Right renal cortex interstitium (tissue), 3 donors: ENCODE measurements around the gene MRTO4. TPM values are rescaled to one million over a fixed set of nuclear protein-coding genes. Genes with fewer than 3 reads are reported as not detected.
"Not testable (repeated sequence)": the region's sequence is repeated elsewhere in the genome, so short reads cannot be mapped to it uniquely, and the experiment has no call there.

ENCODE experiments used
- DNase-seq, 3 donors: peaks; one replicate each; pipeline ENCODE4 v3.0.0-alpha.2; 2013; ENCODE audit warnings: low read depth in 3 of 3, low spot score in 2 of 3
- polyA plus RNA-seq, 3 donors: library from polyadenylated mRNA; unstranded; fragments of 120-200 nt; gene quantifications; one replicate each; pipeline ENCODE4 v1.2.1, GENCODE V29; 2013; ENCODE audit not compliant: insufficient read length in 3 of 3

The MRTO4 gene
- polyA plus RNA-seq, 3 donors: 28.4 to 30.5 (median 28.5) TPM

GRCh38 chr1:19222979-19223824 lies 28.4 kb upstream of the MRTO4 start:
- DNase-seq: no peak

DNA sequence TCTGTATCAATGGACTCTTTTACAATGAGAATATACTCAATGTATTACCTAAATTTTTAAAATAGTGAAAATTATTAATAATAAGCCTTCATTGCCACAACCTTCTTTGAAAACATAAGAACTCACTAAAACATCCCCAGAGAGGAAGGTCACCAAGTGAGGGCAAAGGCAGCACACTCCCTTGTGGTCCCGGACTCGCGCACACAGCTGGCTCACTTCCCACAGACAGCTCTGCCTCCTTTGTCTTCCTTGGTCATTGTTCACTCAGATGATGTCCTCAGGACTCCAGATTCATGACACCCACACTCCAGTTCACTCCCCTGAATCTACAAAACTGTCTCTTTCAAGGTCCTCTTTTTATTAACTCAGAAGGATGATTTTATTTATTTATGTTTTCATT lies 22.4 kb upstream of the MRTO4 start:
- DNase-seq: no peak

- no peak for DNase-seq
These were observed 21.7 kb upstream of the MRTO4 start for GRCh38 chr1:19229828-19230325.

DNA sequence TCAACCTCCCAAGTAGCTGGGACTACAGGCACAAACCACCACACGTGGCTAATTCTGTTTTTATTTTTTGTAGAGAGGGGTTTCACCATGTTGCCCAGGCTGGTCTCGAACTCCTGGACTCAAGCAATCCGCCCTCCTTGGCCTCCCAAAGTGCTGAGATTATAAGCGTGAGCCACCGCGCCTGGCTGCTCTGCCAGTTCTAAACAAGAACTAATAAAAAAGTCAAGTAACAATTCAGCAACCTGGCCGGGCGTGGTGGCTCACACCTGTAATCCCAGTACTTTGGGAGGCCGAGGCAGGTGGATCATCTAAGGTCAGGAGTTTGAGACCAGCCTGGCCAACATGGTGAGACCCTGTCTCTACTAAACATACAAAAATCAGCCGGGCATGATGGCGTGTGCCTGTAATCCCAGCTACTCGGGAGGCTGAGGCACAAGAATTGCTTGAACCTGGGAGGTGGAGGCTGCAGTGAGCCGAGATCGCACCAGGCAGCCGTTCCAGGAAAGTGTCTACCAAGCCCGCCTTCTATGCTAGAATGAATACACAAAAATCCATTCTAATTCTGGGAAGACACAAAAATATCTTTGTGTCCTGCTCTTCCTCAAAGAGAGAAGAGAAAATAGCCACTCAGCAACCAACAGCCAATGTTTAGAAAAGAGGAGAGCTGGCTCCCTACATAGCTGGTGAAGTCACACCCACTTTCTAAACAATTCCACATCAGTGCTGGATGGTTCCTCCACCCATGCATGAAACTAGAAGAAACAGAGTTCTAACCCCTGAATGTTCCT lies 19.7 kb upstream of the MRTO4 start:
- not testable (repeated sequence) for DNase-seq

DNA sequence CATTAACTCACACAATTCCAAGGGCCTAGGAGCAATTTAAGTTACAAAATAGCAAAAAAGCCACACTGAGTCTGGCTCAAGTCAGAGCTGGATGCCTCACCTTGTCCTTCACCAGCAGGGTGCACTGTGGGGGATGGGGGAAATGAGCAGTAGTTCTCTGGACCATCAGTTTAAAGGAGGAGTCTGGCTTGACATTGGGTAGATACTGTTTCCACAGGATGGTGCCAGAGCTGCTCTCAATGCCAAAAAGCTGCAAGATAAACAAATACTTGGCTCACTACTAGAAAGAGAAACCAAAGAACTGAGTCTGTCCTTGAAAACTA lies 19.1 kb upstream of the MRTO4 start:
- DNase-seq: no peak

- no peak for DNase-seq
These were observed 17.4 kb upstream of the MRTO4 start for GRCh38 chr1:19234224-19234623.

- no peak for DNase-seq
These were observed 11.7 kb upstream of the MRTO4 start for GRCh38 chr1:19239876-19240275.

- no peak for DNase-seq
These were observed 10.7 kb upstream of the MRTO4 start for GRCh38 chr1:19240673-19241538.

GRCh38 chr1:19250629-19251304 lies 838 bp upstream of the MRTO4 start:
- DNase-seq: no peak

DNA sequence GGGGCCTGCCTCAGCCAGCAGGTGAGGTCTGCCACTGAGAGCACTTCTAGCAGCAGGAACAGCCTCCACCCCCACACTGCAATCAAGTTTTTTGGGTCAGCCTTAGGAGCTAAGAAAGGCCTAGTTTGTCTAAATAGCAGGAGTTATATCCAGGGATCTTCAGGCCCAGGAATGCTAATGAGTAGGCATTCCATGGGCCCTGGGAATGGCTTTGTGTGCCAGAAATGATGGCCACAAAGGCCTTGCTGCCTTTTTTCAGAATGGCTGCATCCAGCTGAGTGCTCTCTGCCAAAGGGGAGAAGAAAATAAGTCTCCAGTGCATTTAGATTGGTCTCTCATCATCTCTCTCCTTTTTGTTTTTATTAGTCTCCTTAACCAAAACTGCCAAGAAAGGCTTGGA lies 2.8 kb downstream of the MRTO4 start:
- DNase-seq: no peak

GRCh38 chr1:19255288-19255687 lies 3.7 kb downstream of the MRTO4 start:
- no peak for DNase-seq

- DNase-seq: not testable (repeated sequence)
These were observed 4.7 kb downstream of the MRTO4 start for GRCh38 chr1:19256301-19256700.

GRCh38 chr1:19257178-19257914 lies 5.7 kb downstream of the MRTO4 start:
- no peak for DNase-seq

DNA sequence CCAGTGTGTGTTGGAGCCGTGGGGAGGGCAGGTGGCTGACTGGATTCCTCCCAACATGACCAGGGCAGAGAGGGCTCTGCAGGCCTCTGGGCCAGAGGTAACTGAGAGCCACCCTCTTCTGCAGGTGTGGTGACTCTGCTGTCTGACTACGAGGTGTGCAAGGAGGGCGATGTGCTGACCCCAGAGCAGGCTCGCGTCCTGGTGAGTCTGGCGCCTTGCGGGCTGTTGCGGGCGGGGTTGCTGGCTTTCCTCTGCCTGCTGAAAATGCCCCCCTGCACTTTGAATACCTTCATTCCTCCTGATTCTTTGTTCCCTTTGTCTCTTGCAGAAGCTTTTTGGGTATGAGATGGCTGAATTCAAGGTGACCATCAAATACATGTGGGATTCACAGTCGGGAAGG lies 6.7 kb downstream of the MRTO4 start:
- no peak for DNase-seq

DNA sequence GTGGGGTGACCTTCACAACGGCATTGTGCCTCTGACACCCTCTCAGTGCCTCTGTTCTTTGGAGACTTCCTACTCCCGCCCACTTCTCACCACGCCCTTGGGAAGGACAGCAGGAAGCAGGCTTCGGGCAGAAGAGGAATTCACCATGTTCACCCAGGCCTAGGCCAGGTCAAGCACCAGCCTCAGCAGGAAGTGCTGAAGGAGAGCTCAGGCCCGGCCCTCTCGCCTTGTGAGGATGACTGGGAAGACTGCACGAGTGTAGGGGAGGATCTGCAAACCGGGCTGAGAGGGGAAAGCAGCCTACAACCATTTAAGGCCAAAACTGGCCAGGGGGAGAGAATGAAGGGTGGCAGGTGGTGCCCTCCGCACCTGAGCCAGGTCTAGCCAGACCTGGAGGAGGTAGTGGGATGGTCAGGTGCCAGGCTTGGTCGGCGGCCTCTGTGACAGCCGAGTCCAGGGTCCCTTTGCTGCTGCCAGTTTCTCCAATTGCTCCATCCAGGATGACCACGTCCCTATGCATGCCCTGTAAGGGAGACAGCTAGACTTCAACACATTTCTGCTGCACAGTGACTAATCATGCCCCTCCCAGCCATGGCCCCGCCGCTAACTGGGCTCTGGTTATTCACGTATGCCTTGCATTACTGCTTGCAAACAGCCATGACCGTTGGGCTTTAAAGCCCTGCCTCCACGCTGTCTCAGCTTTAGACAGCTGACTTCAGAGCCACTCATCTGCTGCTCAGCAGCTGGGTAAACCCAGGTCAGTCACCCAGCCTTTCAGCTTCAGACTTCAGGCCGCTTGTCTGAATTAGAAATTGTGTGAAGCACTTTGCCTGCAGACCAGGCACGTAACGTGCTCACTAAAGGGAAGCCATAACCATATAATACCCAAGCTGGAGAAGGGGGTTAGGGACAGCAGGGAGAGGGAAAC lies 8.9 kb downstream of the MRTO4 start:
- DNase-seq: no peak

- no peak for DNase-seq
These were observed 10.4 kb downstream of the MRTO4 start for GRCh38 chr1:19262047-19262446.

- no peak for DNase-seq
These were observed 11.1 kb downstream of the MRTO4 start for GRCh38 chr1:19262744-19263143.

DNA sequence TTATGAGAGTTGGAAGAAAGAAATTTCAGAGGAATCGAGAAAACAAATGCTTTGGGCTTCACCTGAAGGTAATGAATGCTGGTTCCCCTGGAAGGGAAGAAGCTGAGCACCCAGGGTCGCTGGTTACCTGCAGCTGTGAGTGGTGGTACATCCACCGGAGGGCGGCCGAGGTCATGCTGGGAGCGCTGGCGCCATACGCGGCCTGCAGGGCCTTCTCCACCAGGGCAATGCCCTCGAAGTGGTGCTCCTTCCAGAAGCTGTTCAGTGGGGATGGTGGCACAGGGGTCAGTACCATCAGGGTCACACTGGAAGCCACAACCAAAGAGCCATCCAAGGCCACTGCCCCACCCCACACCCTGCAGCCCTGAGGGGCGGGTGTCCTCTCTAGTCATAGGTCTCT lies 16.8 kb downstream of the MRTO4 start:
- DNase-seq: no peak
